GM12891 (cell line): ENCODE data around the gene CTDP1.

Experiments
- PAX5 ChIP-seq: IDR thresholded peaks from 2 replicates; pipeline ENCODE4 v1.6.1; 2011; ENCODE audit warnings: low read length, moderate library complexity, mild to moderate bottlenecking; ENCODE audit not compliant: insufficient read depth, severe bottlenecking
- POLR2A ChIP-seq: IDR thresholded peaks from 2 replicates; pipeline ENCODE4 v1.6.1; 2011; ENCODE audit warnings: low read depth, low read length, control low read depth
- POLR2AphosphoS5 ChIP-seq: IDR thresholded peaks from 2 replicates; pipeline ENCODE4 v1.6.1; 2011; ENCODE audit warnings: low read depth, low read length, control low read depth
- TAF1 ChIP-seq: IDR thresholded peaks from 2 replicates; pipeline ENCODE4 v1.6.1; 2011; ENCODE audit warnings: low read depth, low read length, control low read depth

GRCh38 chr18:79717555-79718074 lies 38.0 kb downstream of the CTDP1 start:
- TF ChIP-seq POLR2A (no peak), POLR2AphosphoS5 (no peak), TAF1 (no peak), PAX5 (no peak)
